Right hindlimb (tissue), 1 donor: Measurements from ENCODE around the gene HMGN3.
"Not testable (repeated sequence)": the region's sequence is repeated elsewhere in the genome, so short reads cannot be mapped to it uniquely, and the experiment has no call there.

ENCODE experiments used
- DNase-seq: peaks from one replicate; pipeline ENCODE4 v3.0.0-alpha.2; 2018

Gene HMGN3

GRCh38 chr6:79234150-79235022 is at the start of gene HMGN3:
Gene HMGN3, minus strand, starts transcription at chr6:79234682.
- DNase-seq = peak; percentile 97

- no peak for DNase-seq
Observed at GRCh38 chr6:79280756-79281155, 46.3 kb upstream of the HMGN3 start.

GRCh38 chr6:79277109-79277508 is 42.6 kb upstream of the HMGN3 start:
- no peak for DNase-seq

GRCh38 chr6:79269877-79270276 is 35.4 kb upstream of the HMGN3 start:
- DNase-seq = peak; percentile 47

GRCh38 chr6:79267128-79267527 is 32.6 kb upstream of the HMGN3 start:
- DNase-seq = no peak

- DNase-seq = no peak
Observed at GRCh38 chr6:79266051-79266450, 31.6 kb upstream of the HMGN3 start.

GRCh38 chr6:79263359-79263758 is 28.9 kb upstream of the HMGN3 start:
- DNase-seq = no peak

- no peak for DNase-seq
Observed at GRCh38 chr6:79261666-79262065, 27.2 kb upstream of the HMGN3 start.

- DNase-seq = no peak
Observed at GRCh38 chr6:79260772-79261171, 26.3 kb upstream of the HMGN3 start.

- no peak for DNase-seq
Observed at GRCh38 chr6:79257381-79258205, 23.1 kb upstream of the HMGN3 start.

- DNase-seq = not testable (repeated sequence)
Observed at GRCh38 chr6:79256770-79257169, 22.3 kb upstream of the HMGN3 start.

- DNase-seq = not testable (repeated sequence)
Observed at GRCh38 chr6:79255086-79255485, 20.6 kb upstream of the HMGN3 start.

- DNase-seq = no peak
Observed at GRCh38 chr6:79250559-79250958, 16.1 kb upstream of the HMGN3 start.

- no peak for DNase-seq
Observed at GRCh38 chr6:79250107-79250514, 15.6 kb upstream of the HMGN3 start.

GRCh38 chr6:79249136-79249535 is 14.7 kb upstream of the HMGN3 start:
- no peak for DNase-seq

- no peak for DNase-seq
Observed at GRCh38 chr6:79246891-79247290, 12.4 kb upstream of the HMGN3 start.

- DNase-seq = no peak
Observed at GRCh38 chr6:79241228-79241627, 6.7 kb upstream of the HMGN3 start.

- DNase-seq = no peak
Observed at GRCh38 chr6:79240509-79240908, 6.0 kb upstream of the HMGN3 start.

- no peak for DNase-seq
Observed at GRCh38 chr6:79239536-79240168, 5.2 kb upstream of the HMGN3 start.

- DNase-seq = no peak
Observed at GRCh38 chr6:79238919-79239318, 4.4 kb upstream of the HMGN3 start.

GRCh38 chr6:79236711-79237110 is 2.2 kb upstream of the HMGN3 start:
- DNase-seq = no peak

- peak; percentile 93 for DNase-seq
Observed at GRCh38 chr6:79233611-79234149, 802 bp downstream of the HMGN3 start.
